Measurements from ENCODE around the gene LGALS9. TPM values are rescaled to one million over a fixed set of nuclear protein-coding genes. Genes with fewer than 3 reads are reported as not detected.
A peak's percentile ranks its signal among the peaks of the same experiment; 100 is the strongest.
"Not testable (repeated sequence)": the region's sequence is repeated elsewhere in the genome, so short reads cannot be mapped to it uniquely, and the experiment has no call there.

LGALS9 gene
- total and polyA plus RNA-seq, 7 donors = 4.3 to 11.7 (median 10.3) TPM

GRCh38 chr17:27625856-27626255, 5.1 kb upstream of the LGALS9 start:
- no peak for TF ChIP-seq CTCF (IDR thresholded peaks at IDR 0.05)
- Histone ChIP-seq H3K36me3 (ENCODE audit: insufficient read depth in 1 of 2, low read depth in 1 of 2) (peaks cover 0 to 34% of the 10 kb centered on the region in 2 donors), H3K27me3 (ENCODE audit: insufficient read depth in 3 of 3, low read length in 2 of 3) (no peaks in the 10 kb centered on the region), H3K27ac (no peak overlapping the region), H3K4me3 (no peak overlapping the region), H3K9me3 (no peaks in the 10 kb centered on the region), H3K4me1 (peaks cover 18% of the 10 kb centered on the region)
- intact Hi-C loops (cut with DNase I) = no loop called here
- DNase-seq (no peak), ATAC-seq (no peak)
- WGBS, 3 donors = 84 to 91% (median 88%) methylated on average over 5 of the region's 5 CpGs

- H3K4me3 ChIP-seq = no peak overlapping the region
- no peak for TF ChIP-seq CTCF (IDR thresholded peaks at IDR 0.05)
- H3K9me3 ChIP-seq = no peaks in the 10 kb centered on the region
- H3K27me3 ChIP-seq (ENCODE audit: insufficient read depth in 3 of 3, low read length in 2 of 3) = no peaks in the 10 kb centered on the region
- peaks cover 19% of the 10 kb centered on the region for H3K4me1 ChIP-seq
- H3K36me3 ChIP-seq (ENCODE audit: insufficient read depth in 1 of 2, low read depth in 1 of 2) = peaks cover 0 to 17% of the 10 kb centered on the region in 2 donors
- no peak overlapping the region for H3K27ac ChIP-seq
- ATAC-seq (no peak), DNase-seq (no peak)
- 84 to 89% (median 89%) methylated on average over 10 of the region's 10 CpGs for WGBS, 3 donors
- intact Hi-C loops (cut with DNase I) = no loop called here
Observed at GRCh38 chr17:27627514-27627913, 3.5 kb upstream of the LGALS9 start.

- DNase-seq (no peak), ATAC-seq (no peak)
- no peaks in the 10 kb centered on the region for H3K9me3 ChIP-seq
- H3K36me3 ChIP-seq (ENCODE audit: insufficient read depth in 1 of 2, low read depth in 1 of 2) = peaks cover 0 to 9% of the 10 kb centered on the region in 2 donors
- intact Hi-C loops (cut with DNase I) = no loop called here
- WGBS, 3 donors = 91 to 96% (median 95%) methylated on average over 5 of the region's 5 CpGs
- TF ChIP-seq CTCF (IDR thresholded peaks at IDR 0.05) = no peak
- H3K4me1 ChIP-seq = peaks cover 18% of the 10 kb centered on the region
- H3K27me3 ChIP-seq (ENCODE audit: insufficient read depth in 3 of 3, low read length in 2 of 3) = no peaks in the 10 kb centered on the region
- no peak overlapping the region for H3K27ac ChIP-seq
- no peak overlapping the region for H3K4me3 ChIP-seq
Observed at GRCh38 chr17:27628376-27628775, 2.6 kb upstream of the LGALS9 start.

- ATAC-seq; intact Hi-C loops (cut with DNase I); H3K27me3 ChIP-seq (ENCODE audit: insufficient read depth in 3 of 3, low read length in 2 of 3); DNase-seq; H3K36me3 ChIP-seq (ENCODE audit: insufficient read depth in 1 of 2, low read depth in 1 of 2); H3K4me3 ChIP-seq; H3K9me3 ChIP-seq; H3K27ac ChIP-seq: not testable (repeated sequence)
- WGBS, 3 donors = 87 to 98% (median 97%) methylated on average over 3 of the region's 3 CpGs
- H3K4me1 ChIP-seq = peaks cover 18% of the 10 kb centered on the region
Observed at GRCh38 chr17:27629260-27629659, 1.7 kb upstream of the LGALS9 start.

- peak in 2 of 4 donors; percentile 7 to 8 for ATAC-seq
Observed at GRCh38 chr17:27631411-27631760, 398 bp downstream of the LGALS9 start.

More at GRCh38 chr17:27631411-27631760, 398 bp downstream of the LGALS9 start:
- intact Hi-C loops (cut with DNase I) = no loop called here
- Histone ChIP-seq H3K4me1 (peaks cover 18% of the 10 kb centered on the region), H3K9me3 (no peaks in the 10 kb centered on the region), H3K36me3 (ENCODE audit: insufficient read depth in 1 of 2, low read depth in 1 of 2) (no peaks in the 10 kb centered on the region), H3K27ac (peak overlapping the region; percentile 48), H3K27me3 (ENCODE audit: insufficient read depth in 3 of 3, low read length in 2 of 3) (no peaks in the 10 kb centered on the region), H3K4me3 (peak overlapping the region; percentile 52)
- WGBS, 3 donors = 65 to 73% (median 66%) methylated on average over 6 of the region's 6 CpGs
- no peak for DNase-seq
- no peak for TF ChIP-seq CTCF (IDR thresholded peaks at IDR 0.05)

Measured in psoas muscle (tissue), 8 donors.